Measurements from ENCODE around the gene CCL22. TPM values are rescaled to one million over a fixed set of nuclear protein-coding genes. Genes with fewer than 3 reads are reported as not detected.

The CCL22 gene
- polyA plus RNA-seq, 2 of the 4 experiments (the other 2 are of a cell fraction): not detected

DNA sequence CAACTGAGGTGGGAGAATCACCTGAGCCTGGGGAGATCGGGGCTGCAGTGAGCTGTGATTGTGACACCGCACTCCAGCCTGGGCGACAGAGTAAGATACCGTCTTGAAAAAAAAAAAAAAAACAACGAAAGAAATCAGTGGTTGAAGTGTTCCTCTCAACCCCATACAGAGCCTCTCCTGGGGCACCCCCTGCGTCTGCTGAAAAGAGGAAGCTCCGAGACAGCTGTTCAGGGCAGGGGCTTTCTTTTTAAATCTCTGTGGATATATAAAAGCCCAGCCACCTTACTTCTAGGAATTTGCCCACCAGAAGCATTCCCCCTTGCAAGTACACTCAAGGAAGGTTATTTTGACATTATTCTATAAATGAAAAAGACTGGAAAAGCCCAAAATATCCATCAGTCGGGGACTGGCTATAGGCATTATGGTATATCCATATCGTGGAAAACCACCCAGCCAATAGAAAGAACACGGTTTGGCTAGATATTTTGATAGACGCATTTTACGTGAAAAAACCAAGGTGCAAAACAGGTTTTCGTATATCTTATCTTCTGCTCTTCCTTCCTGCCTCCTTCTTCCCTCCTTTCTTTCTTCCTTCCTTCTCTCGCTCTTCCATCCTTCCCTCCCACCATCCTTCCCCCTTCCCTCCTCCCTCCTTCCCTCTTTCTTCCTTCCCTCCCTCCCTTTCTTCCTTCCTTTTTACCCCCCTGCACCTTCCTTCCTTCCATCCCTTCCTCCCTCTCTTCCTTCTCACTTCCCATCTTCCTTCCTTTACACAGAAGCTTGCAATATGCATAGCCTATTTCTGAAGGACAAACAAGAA is 9.2 kb upstream of the CCL22 start:
- Histone ChIP-seq H3K4me1 (peaks cover 10% of the 10 kb centered on the region; the same call in 2 of the 3 replicates), H3K4me2 (peak overlapping the region; percentile 35), H3K4me3 (no peak overlapping the region), H3K9me3 (peaks cover 7% of the 10 kb centered on the region; the same call in 1 of the 3 replicates), H3K27ac (no peak overlapping the region)
- ChIA-PET CTCF (interaction anchor here (0.7 to 0.8 kb wide), 3 partner anchors 14 to 500 kb away, joined by 3 to 4 read pairs (median 4); no protein-coding TSS in a partner anchor), POLR2A (no interaction called here)
- ATAC-seq: no peak; a peak in 1 of 6 replicates
- no peak for FAIRE-seq
- no peak for TF ChIP-seq KDM1A (IDR thresholded peaks at IDR 0.05; ENCODE audit: low read depth)
- no peak for TF ChIP-seq NFE2L2 (conservative IDR thresholded peaks at IDR 0.05; ENCODE audit: low read length)
- TF ChIP-seq HOXA7 (CRISPR knock-in tag; IDR thresholded peaks at IDR 0.05): no peak
- no peak for TF ChIP-seq SMC3 (IDR thresholded peaks at IDR 0.05)
- TF ChIP-seq, protein P1, sequence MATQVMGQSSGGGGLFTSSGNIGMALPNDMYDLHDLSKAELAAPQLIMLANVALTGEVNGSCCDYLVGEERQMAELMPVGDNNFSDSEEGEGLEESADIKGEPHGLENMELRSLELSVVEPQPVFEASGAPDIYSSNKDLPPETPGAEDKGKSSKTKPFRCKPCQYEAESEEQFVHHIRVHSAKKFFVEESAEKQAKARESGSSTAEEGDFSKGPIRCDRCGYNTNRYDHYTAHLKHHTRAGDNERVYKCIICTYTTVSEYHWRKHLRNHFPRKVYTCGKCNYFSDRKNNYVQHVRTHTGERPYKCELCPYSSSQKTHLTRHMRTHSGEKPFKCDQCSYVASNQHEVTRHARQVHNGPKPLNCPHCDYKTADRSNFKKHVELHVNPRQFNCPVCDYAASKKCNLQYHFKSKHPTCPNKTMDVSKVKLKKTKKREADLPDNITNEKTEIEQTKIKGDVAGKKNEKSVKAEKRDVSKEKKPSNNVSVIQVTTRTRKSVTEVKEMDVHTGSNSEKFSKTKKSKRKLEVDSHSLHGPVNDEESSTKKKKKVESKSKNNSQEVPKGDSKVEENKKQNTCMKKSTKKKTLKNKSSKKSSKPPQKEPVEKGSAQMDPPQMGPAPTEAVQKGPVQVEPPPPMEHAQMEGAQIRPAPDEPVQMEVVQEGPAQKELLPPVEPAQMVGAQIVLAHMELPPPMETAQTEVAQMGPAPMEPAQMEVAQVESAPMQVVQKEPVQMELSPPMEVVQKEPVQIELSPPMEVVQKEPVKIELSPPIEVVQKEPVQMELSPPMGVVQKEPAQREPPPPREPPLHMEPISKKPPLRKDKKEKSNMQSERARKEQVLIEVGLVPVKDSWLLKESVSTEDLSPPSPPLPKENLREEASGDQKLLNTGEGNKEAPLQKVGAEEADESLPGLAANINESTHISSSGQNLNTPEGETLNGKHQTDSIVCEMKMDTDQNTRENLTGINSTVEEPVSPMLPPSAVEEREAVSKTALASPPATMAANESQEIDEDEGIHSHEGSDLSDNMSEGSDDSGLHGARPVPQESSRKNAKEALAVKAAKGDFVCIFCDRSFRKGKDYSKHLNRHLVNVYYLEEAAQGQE (IDR thresholded peaks at IDR 0.05): no peak
- no peak for TF ChIP-seq CBX8 (IDR thresholded peaks at IDR 0.05)
- no peak for TF ChIP-seq HDAC2 (IDR thresholded peaks at IDR 0.05)
- no peak for TF ChIP-seq MYC (IDR thresholded peaks at IDR 0.05; ENCODE audit: borderline replicate concordance, low read length)
- TF ChIP-seq, protein P2, sequence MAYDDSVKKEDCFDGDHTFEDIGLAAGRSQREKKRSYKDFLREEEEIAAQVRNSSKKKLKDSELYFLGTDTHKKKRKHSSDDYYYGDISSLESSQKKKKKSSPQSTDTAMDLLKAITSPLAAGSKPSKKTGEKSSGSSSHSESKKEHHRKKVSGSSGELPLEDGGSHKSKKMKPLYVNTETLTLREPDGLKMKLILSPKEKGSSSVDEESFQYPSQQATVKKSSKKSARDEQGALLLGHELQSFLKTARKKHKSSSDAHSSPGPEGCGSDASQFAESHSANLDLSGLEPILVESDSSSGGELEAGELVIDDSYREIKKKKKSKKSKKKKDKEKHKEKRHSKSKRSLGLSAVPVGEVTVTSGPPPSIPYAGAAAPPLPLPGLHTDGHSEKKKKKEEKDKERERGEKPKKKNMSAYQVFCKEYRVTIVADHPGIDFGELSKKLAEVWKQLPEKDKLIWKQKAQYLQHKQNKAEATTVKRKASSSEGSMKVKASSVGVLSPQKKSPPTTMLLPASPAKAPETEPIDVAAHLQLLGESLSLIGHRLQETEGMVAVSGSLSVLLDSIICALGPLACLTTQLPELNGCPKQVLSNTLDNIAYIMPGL (CRISPR knock-in tag; IDR thresholded peaks at IDR 0.05; ENCODE audit: borderline replicate concordance): no peak
- TF ChIP-seq KDM5A (IDR thresholded peaks at IDR 0.05): no peak
- TF ChIP-seq, protein P3, sequence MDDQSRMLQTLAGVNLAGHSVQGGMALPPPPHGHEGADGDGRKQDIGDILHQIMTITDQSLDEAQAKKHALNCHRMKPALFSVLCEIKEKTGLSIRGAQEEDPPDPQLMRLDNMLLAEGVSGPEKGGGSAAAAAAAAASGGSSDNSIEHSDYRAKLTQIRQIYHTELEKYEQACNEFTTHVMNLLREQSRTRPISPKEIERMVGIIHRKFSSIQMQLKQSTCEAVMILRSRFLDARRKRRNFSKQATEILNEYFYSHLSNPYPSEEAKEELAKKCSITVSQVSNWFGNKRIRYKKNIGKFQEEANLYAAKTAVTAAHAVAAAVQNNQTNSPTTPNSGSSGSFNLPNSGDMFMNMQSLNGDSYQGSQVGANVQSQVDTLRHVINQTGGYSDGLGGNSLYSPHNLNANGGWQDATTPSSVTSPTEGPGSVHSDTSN (IDR thresholded peaks at IDR 0.05): no peak
- TF ChIP-seq ESRRA (IDR thresholded peaks at IDR 0.05; ENCODE audit: borderline replicate concordance, low read length): no peak
- no peak for TF ChIP-seq ZSCAN20 (CRISPR knock-in tag; IDR thresholded peaks at IDR 0.05)
- DNase-seq (ENCODE audit: low read depth in 1 of 2, low spot score in 1 of 2): no peak
- WGBS (ENCODE audit: missing lambda C conversion rate): 32% methylated on average over 14 of the region's 14 CpGs

DNA sequence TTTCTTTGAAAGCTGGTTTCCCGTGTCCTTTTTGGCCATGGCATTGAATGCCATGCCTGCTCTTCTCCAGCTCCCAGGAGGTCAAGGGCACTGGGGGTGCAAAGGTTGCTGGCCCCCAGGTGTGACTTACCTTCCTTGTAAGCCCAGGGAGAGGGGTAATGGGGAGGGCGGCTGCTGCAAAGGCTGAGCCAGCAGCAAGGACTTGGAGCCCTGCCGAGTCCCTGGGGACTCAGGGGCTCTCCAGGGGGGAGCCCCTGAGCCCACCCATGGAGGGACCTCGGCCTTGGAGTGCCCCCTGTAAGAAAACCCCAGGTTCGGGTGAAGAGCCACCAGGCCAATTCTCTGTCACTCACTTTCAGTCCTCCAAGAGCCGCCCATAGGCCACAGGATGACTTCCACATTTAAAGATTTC is 5.9 kb upstream of the CCL22 start:
- H3K4me2 ChIP-seq: no peak overlapping the region
- DNase-seq (ENCODE audit: low read depth in 1 of 2, low spot score in 1 of 2) (no peak), ATAC-seq (no peak), FAIRE-seq (no peak)
- TF ChIP-seq JUN (IDR thresholded peaks at IDR 0.05): no peak
- TF ChIP-seq, protein P3 (IDR thresholded peaks at IDR 0.05): no peak
- TF ChIP-seq CEBPB (IDR thresholded peaks at IDR 0.05): no peak
- TF ChIP-seq, protein P4, sequence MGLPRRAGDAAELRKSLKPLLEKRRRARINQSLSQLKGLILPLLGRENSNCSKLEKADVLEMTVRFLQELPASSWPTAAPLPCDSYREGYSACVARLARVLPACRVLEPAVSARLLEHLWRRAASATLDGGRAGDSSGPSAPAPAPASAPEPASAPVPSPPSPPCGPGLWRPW (IDR thresholded peaks at IDR 0.05): no peak
- no peak for TF ChIP-seq EP300 (IDR thresholded peaks at IDR 0.05)
- TF ChIP-seq PHF8 (IDR thresholded peaks at IDR 0.05; ENCODE audit: borderline replicate concordance, low read depth): no peak
- TF ChIP-seq SMC3 (IDR thresholded peaks at IDR 0.05): no peak
- TF ChIP-seq HDAC2 (IDR thresholded peaks at IDR 0.05): no peak
- no peak for TF ChIP-seq NR3C1 (IDR thresholded peaks at IDR 0.05)
- no peak for TF ChIP-seq MYC (IDR thresholded peaks at IDR 0.05; ENCODE audit: borderline replicate concordance, low read length)
- H3K27ac ChIP-seq: no peak overlapping the region
- ChIA-PET POLR2A (no interaction called here), CTCF (interaction anchor here (0.7 to 3.2 kb wide), 5 partner anchors 25 to 65 kb away, joined by 3 to 17 read pairs (median 3); no protein-coding TSS in a partner anchor)
- no peak overlapping the region for H3K4me3 ChIP-seq
- H3K4me1 ChIP-seq: peaks cover 10% of the 10 kb centered on the region; the same call in 2 of the 3 replicates
- WGBS (ENCODE audit: missing lambda C conversion rate): 62% methylated on average over 3 of the region's 6 CpGs
- no peaks in the 10 kb centered on the region; the same call in 2 of the 3 replicates for H3K9me3 ChIP-seq

Measured in A549 (cell line).